Measurements from ENCODE around the gene CIAO2B. TPM values are rescaled to one million over a fixed set of nuclear protein-coding genes. Genes with fewer than 3 reads are reported as not detected.
A peak's percentile ranks its signal among the peaks of the same experiment; 100 is the strongest.
"Not testable (repeated sequence)": the region's sequence is repeated elsewhere in the genome, so short reads cannot be mapped to it uniquely, and the experiment has no call there.

Gene CIAO2B
- total RNA-seq, 1 experiment from 2014 or later, result 244 TPM

DNA sequence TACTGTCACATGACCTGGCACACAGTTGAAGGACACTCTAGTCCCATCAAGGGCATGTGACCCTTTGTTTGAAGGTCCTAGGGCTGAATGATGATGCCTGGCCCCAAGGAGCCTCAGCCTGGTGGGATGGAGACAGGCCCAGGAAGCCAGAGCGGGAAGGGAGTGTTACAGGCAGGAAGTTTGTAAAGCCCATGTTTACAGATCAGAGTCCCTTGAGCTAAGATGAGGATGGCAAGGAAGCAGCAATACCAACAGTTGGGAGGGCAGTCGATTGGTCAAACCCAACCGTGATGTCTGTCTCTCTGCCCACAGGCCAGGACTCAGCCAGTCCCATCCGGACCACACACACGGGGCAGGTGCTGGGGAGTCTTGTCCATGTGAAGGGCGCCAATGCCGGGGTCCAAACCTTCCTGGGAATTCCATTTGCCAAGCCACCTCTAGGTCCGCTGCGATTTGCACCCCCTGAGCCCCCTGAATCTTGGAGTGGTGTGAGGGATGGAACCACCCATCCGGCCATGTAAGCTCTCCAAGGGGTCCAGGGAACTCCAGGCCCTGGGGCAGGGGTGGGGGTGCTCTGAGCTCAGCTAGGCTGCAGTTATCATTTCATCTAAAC is 3.6 kb upstream of the CIAO2B start:
- no peak for DNase-seq (ENCODE audit: low read depth)

DNA sequence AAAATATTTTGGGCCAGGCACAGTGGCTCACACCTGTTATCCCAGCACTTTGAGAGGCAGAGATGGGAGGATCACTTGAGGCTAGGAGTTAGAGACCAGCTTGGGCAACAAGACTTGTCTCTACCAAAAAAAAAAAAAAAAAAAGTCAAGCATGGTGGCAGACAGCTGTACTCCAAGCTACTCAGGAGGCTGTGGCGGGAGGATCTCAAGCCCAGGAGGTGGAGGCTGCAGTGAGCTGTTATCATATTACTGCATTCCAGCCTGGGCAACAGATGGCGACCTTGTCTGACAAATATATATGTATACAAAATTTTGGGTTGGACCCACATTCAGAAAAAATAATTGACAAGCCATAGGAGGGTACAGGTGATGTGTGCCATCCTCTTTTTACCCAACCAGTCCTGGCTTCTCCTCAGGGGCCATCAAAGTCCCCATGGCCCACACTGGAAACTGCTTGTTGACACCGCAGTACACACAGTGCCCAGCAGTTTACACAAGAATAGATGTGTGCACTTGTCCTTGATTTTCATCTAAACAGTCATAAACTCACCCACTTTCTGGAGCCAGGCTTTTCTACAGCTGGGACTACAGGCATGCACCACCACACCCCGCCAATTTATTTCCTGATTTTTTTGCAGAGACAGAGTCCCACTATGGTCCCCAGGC is 2.8 kb upstream of the CIAO2B start:
- DNase-seq (ENCODE audit: low read depth), result no peak

GRCh38 chr16:66936462-66936861 is 2.3 kb upstream of the CIAO2B start:
- no peak for DNase-seq (ENCODE audit: low read depth)

DNA sequence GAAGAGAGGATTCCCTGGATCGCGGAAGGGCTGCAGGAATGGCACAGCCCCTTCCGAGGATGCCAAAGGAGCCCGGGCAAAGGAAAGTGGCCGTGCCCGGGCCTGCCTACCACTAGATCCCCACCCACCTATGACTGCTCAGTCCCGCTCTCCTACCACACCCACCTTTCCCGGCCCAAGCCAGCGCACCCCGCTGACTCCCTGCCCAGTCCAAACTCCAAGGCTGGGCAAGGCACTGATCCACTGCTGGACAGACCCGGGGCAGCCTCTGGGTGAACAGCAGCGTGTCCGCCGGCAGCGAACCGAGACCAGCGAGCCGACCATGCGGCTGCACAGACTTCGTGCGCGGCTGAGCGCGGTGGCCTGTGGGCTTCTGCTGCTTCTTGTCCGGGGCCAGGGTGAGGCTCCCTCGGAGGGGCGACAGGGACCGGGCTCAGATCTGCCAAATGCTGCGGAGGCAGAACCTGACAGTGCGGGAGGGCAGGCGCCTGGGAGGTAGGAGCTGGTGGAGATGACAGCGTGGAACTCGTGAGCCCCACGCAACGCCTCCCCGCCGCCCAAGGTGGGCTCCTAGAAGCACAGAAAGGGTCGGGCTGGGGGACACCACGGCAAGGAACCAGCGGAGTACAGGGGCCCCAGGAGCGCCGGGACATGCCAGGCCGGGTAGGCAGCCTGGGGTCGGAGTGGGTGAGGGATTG is 1.3 kb upstream of the CIAO2B start, which contains the start of gene CES2:
TSS of gene CES2 (plus strand) at position 203 of the 698 bp plus-strand sequence. CDS start at position 323, 120 bp downstream.
- DNase-seq (ENCODE audit: low read depth), result peak; percentile 22

DNA sequence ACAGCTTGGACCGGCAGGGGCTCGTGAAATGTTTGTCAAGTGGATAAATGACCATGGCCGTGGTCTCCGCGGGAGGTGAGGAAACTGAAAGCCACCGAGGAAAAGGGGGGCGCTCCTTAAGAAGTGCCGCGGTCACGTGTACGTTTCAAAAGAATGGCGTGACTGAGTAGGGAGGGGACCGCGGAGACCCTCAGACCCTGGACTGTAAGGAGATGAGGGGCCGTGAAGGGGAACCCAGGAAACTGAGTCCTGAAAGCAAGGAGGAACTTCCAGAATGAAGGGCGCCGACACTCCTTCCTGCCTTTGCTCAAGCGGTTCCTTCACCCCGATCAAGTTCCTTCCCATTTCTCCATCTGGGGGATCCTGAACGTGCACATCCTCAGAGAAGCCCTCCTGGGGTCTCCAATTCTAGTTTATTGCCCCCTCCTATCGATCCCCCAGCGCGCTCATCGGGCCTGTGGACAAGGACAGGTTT is 674 bp upstream of the CIAO2B start:
- not testable (repeated sequence) for DNase-seq (ENCODE audit: low read depth)

- no peak for DNase-seq (ENCODE audit: low read depth)
Observed at GRCh38 chr16:66933776-66934137, 445 bp downstream of the CIAO2B start.

- no peak for DNase-seq (ENCODE audit: low read depth)
Observed at GRCh38 chr16:66932076-66932475, 2.1 kb downstream of the CIAO2B start.

DNA sequence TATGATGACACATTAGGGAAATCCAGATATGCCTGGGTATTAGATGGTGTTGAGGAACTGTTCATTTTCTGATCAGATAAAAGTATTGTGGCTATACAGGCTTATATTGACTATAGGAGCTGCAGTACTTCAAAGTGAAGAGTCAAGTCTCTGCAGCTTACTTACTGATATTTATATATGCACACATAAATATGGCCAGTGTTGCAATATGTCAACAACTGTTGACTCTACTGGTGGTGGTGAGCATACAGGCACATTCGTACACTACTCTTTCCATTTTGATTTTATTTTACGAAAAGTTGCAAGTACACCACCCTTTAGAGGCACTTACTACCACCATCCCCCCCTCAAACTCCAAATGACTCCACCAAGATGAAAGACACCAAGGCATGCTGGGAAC is 2.5 kb downstream of the CIAO2B start:
- DNase-seq (ENCODE audit: low read depth), result no peak

GRCh38 chr16:66930189-66930588 is 4.0 kb downstream of the CIAO2B start:
- peak; percentile 70 for DNase-seq (ENCODE audit: low read depth)

- DNase-seq (ENCODE audit: low read depth), result peak; percentile 53
Observed at GRCh38 chr16:66928702-66929388, 5.4 kb downstream of the CIAO2B start.

- DNase-seq (ENCODE audit: low read depth), result peak; percentile 68
Observed at GRCh38 chr16:66927918-66928649, 6.1 kb downstream of the CIAO2B start.

DNA sequence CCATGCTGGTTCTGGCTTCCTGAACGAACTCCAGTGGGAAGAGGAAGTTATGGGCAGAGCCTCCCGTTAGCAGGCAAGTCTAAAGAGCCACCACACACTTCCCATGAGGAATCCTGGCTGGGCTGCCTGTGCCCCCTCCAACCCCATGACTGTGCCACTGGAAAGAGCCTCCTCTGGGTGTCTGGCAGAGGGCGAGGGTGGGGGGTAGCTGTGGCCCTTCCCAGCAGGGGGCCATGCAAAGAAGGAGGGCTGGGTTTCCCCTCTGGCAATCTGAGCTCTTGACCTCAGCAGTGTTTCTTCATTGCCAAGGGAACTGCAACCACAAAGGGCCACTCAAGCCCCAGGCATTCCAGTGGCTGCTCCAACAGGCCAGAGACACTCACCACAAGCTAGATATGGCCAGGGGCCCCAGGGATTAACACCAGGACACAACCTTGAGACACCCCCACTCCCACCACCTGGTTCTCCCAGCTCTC is 7.2 kb downstream of the CIAO2B start:
- peak; percentile 95 for DNase-seq (ENCODE audit: low read depth)

DNA sequence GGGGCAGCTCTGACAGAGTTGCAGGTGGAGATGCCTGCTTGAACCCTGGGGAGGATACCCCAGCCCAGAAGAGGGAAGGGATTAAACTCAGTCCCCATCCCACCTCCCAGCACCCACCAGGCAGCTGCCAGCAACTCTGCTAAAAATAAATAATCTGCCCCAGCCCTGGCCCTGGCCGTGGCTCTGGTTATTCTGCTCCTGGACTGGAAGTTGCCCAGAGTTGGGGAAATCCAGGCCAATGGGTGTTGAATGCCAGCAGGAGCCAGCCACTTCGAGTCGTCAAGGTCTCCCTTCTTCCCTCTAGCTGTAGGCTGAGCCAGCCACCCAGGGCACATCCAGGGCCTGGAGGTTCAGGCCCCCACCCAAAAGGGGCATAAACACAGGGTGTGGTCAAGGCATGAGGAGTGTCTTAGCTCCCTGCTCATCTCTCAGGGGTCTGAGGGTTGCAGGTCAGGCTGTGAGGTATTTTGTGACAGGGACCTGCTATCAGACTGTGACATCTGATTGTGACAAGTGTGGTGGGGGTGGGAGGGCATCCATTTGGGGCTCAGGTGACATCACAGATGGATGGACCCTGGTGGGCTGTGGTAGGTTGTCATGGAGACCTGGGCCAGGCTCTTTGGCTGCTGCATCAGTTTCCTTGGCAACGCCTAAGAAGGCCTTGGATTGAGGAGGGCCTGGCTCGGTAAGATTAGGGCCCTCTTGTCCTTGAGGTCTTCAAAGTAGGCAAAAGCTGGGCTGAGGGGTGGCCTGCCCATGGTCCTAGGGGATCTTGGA is 7.8 kb downstream of the CIAO2B start:
- no peak for DNase-seq (ENCODE audit: low read depth)

GRCh38 chr16:66925322-66925840 is 8.8 kb downstream of the CIAO2B start, which contains the start of gene RRAD:
Gene RRAD (minus strand): TSS chr16:66925535. CDS start chr16:66925179, 356 bp downstream.
- no peak for DNase-seq (ENCODE audit: low read depth)

GRCh38 chr16:66924527-66925321 is 9.5 kb downstream of the CIAO2B start:
- DNase-seq (ENCODE audit: low read depth), result no peak

DNA sequence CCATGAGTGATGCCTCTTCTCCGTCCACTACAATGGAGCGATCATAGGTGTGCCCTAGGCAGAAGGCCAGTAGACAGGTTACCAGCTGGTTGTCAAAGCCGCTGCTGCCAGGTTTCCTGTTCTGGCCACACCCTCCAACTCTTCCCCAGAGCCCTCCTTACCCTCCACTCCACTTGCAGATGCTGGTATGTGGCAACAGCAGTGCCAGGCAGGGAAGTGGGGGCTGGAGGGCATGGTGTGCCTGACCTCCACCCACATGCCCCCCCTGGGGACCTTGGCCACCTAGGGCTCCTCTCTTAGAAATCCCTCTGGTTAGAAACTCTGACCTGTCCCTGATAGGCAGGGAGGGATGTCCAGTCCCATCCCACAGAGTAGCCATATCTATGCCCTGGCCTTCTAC is 10.3 kb downstream of the CIAO2B start:
- no peak for DNase-seq (ENCODE audit: low read depth)

DNA sequence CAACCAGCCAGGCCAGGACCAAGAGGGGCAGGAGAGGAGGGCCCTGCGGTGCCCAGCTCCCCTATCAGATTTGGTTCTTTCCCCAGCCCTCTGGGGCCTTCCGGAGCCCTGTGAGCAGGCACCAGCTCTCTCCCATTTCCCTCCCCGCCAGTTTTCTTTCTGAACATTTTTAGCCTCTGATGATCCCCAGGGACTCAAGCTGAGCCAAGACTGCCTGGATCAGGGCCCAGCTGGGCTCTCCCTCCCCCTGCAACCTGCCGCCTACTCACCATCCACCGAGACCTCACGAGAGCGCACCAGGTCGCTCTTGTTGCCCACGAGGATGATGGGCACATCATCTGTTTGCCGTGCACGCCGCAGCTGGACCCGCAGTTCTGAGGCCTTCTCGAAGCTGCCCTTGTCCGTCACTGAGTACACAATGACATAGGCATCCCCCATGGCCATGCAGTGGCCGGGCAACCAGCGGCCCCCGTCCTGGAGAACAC is 10.9 kb downstream of the CIAO2B start:
- DNase-seq (ENCODE audit: low read depth), result no peak

DNA sequence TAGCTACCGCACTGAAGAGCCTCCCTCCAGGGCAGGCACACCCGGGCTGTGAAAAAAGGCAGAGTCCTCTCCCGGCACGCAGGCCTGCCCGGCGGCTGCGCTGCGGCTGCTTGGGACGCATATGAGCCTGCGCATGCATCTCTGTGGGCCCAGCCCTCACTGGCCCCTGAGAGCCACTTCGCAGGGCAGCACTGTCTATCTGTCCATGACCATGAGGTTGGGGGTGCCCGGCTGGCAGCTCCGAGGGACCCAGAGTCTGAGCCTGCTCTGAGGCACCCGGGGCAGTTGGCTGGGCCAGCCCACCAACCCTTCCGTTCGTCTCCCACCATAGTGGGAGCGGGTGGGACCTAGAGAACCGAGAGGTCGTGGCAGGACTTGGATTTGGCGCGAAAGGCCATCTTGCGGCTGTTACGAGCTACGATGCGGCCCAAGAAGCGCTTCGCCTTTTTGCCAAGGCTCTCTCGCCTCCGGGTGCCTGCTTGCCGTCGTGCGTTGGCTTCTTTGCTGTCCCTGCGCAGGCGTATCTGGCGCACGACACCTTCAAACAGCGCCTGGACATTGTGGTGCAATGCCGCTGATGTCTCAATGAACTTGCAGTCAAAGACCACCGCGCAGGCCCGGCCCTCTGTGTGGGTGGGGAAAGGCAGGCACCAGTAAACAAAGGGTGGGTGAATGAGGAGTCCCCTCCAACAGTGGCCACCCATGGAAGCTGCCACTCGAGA is 12.3 kb downstream of the CIAO2B start:
- no peak for DNase-seq (ENCODE audit: low read depth)

Measured in HT1080 (cell line).